ENCODE results near the gene PLPP2.
"Not testable (repeated sequence)": the region's sequence is repeated elsewhere in the genome, so short reads cannot be mapped to it uniquely, and the experiment has no call there.

PLPP2 gene

DNA sequence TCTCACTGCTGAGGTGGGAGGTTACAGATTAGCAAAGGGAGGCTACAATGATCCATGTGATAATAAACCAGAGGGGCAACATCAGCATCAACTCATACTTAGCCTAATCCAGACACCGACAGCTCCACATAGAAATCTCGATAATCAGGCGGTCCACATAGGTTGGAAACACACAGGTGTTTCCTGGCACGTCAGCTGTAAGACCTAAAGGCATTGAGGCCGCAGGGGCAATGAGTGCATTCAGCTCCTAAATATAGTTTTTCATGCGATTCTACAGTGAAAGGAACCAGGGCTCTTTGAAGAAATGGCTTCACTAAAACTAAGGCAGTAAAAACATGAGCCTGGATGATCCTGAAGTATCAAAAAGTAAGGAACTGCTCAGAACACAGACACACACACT, 19.3 kb downstream of the PLPP2 start:
- DNase-seq (ENCODE audit: low read depth in 3 of 3), result no peak

DNA sequence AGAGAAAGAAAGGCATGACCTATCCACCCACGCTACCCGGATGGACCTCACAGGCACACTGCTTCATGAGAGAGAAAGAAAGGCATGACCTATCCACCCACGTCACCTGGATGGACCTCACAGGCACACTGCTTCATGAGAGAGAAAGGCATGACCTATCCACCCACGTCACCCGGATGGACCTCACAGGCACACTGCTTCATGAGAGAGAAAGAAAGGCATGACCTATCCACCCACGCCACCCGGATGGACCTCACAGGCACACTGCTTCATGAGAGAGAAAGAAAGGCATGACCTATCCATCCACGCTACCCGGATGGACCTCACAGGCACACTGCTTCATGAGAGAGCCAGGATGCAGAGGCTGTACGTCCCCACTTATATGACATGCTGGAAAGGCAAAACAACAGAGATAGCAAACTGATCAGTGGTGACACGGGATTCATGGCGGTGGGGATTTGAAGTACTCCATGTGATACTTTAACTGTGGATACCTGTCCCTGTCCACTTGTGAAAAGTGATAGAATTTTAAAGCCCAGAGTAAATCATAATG, 20.4 kb downstream of the PLPP2 start:
- not testable (repeated sequence) for DNase-seq (ENCODE audit: low read depth in 3 of 3)

DNA sequence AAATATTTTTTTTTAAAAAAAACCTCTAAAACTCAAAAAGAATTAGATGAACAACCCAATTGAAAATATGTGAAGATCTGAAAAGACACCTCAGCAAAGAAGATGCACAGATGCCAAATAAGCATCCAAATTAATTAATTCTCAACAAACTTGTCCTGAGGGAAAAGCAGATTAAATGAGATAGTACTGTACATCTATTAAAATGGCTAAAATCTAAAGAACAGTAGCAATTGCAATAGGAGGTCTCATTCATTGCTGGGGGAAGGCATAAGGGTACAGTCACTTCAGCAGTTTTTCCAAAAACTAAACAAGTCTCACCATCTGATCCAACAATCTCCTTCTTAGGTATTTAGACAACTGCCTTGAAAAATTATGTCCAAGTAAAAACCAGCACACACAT, 22.0 kb downstream of the PLPP2 start:
- DNase-seq (ENCODE audit: low read depth in 3 of 3), result no peak

DNA sequence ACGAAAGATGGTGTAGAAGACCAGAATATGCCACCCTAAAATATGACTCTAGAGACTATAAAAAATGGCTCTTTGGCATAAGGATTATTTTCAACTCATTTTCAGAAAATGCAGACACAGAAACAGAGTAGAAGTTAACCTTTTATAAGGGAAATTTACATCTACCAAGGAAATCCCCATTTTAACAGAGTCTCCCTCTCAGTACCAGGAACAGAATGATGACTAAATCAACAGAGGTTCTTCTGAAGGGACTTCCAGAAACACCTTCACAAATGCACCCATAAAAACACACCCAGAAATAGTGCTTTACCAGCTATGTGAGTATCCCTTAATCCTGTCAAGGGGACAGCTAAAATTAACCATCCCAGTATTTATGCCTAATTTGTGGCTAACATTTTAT, 29.1 kb downstream of the PLPP2 start:
- DNase-seq (ENCODE audit: low read depth in 3 of 3), result no peak

DNA sequence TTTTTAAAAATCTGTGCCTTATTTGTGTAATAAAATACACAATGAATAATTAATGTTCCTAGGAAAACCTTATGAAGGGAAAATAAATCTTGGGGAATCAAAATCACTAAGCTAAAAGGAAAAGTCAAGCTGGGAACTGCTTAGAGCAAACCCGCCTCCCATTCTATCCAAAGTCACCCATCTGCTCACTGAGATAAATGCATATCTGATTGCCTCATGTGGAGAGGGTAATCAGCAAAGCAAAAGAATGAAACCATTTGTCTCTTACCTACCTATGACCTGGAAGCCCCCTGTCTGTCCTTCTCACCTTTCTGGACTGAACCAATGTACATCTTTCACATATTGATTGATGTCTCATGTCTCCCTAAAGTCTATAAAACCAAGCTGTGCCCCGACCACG, 34.4 kb downstream of the PLPP2 start:
- DNase-seq (ENCODE audit: low read depth in 3 of 3), result not testable (repeated sequence)

DNA sequence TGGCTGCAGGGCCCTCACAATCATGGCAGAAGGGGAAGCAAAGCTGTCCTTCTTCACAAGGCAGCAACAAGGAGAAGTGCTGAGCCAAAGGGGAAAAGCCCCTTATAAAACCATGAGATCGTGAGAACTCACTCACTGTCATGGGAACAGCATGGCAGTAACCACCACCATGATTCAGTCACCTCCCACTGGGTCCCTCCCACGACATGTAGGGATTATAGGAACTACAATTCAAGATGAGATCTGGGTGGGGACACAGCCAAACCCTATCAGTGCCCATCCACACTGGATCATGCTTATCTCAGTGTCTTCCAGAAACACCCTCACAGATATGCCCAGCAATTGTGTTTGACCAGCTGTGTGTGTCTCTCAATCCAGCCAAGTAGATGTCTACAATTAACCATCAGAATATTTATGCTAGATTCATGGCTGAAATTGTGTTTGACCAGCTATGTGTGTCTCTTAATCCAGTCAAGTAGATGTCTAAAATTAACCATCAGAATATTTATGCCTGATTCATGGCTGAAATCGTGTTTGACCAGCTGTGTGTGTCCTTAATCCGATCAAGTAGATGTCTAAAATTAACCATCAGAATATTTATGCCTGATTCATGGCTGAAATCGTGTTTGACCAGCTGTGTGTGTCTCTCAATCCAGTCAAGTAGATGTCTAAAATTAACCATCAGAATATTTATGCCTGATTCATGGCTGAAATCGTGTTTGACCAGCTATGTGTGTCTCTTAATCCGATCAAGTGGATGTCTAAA, 38.6 kb downstream of the PLPP2 start:
- DNase-seq (ENCODE audit: low read depth in 3 of 3), result not testable (repeated sequence)

DNA sequence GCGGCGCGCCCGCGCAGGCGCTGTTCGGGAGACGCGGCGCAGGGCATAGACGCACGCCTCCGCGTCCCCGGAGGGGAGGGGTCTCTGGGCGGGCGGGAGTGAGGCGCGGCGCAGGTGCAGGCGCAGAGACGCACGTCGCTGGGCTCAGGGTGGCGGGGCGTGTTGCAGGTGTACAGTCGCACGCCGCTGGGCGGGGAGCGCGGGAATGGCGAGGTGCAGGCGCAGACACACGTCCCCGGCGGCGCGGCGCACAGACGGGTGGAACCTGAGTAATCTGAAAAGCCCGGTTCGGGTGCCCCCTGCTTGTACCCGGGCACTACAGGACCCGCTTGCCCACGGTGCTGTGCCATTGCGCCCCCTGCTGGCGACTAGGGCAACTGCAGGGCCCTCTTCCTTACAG, 44.7 kb downstream of the PLPP2 start:
- DNase-seq (ENCODE audit: low read depth in 3 of 3), result no peak

DNA sequence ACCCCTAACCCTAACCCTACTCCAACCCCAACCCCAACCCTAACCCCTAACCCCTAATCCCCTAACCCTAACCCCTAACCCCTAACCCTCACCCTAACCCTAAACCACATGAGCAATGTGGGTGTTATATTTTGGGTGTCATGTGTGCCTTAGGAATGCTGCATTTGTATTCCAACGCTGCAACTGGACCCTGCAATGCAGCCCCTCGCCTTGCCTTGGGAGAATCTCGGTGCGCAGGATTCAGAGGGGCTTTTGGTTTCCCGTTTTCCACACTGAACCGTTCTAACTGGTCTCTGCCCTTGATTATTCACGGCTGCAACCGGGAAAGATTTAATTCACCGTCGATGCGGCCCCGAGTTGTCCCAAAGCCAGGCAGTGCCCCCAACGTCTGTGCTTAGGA, 45.3 kb downstream of the PLPP2 start:
- DNase-seq (ENCODE audit: low read depth in 3 of 3), result not testable (repeated sequence)

DNA sequence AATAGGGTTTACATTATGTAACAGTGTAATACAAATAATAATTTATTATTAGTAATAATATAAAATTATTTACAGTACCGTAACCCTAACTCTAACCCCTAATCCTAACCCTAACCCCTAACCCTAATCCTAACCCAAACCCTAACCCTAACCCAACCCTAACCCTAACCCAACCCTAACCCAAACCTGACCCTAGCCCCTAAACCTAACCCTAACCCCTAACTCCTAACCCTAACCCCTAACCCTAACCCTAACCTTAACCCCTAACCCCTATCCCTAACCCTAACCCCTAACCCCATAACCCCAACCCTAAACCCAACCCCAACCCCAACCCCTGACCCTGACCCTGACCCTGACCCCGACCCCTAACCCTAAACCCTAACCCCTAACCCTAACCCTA, 45.7 kb downstream of the PLPP2 start:
- no peak for DNase-seq (ENCODE audit: low read depth in 3 of 3)
